NCI-H2081 treated with DMSO at 0.1 percent for 48 hours (cell line): ENCODE measurements around the gene BDKRB2.
A peak's percentile ranks its signal among the peaks of the same experiment; 100 is the strongest.

Experiments used
- DNase-seq: peaks from one replicate; lab custom pipeline; 2025; lab: John Stamatoyannopoulos, UW

The BDKRB2 gene

GRCh38 chr14:96272777-96273473 lies 68.3 kb downstream of the BDKRB2 start:
- no peak for DNase-seq

- DNase-seq: no peak
Measured at GRCh38 chr14:96273629-96274028, 69.0 kb downstream of the BDKRB2 start.

GRCh38 chr14:96274122-96274521 lies 69.5 kb downstream of the BDKRB2 start:
- no peak for DNase-seq

- DNase-seq: no peak
Measured at GRCh38 chr14:96274543-96274942, 69.9 kb downstream of the BDKRB2 start.

- DNase-seq: peak; percentile 9
Measured at GRCh38 chr14:96275177-96276112, 70.8 kb downstream of the BDKRB2 start.

GRCh38 chr14:96277890-96278289 lies 73.3 kb downstream of the BDKRB2 start:
- no peak for DNase-seq

- no peak for DNase-seq
Measured at GRCh38 chr14:96279564-96279963, 74.9 kb downstream of the BDKRB2 start.

- DNase-seq: no peak
Measured at GRCh38 chr14:96280104-96280503, 75.5 kb downstream of the BDKRB2 start.

- no peak for DNase-seq
Measured at GRCh38 chr14:96281486-96281885, 76.8 kb downstream of the BDKRB2 start.

- DNase-seq: no peak
Measured at GRCh38 chr14:96284008-96284407, 79.4 kb downstream of the BDKRB2 start.

- DNase-seq: no peak
Measured at GRCh38 chr14:96284430-96284829, 79.8 kb downstream of the BDKRB2 start.

- DNase-seq: no peak
Measured at GRCh38 chr14:96285667-96286066, 81.0 kb downstream of the BDKRB2 start.

GRCh38 chr14:96286251-96286650 lies 81.6 kb downstream of the BDKRB2 start:
- no peak for DNase-seq

- DNase-seq: no peak
Measured at GRCh38 chr14:96287856-96288255, 83.2 kb downstream of the BDKRB2 start.
